Brain pericyte (primary cell): ENCODE measurements around the gene EEPD1.
"Not testable (repeated sequence)": the region's sequence is repeated elsewhere in the genome, so short reads cannot be mapped to it uniquely, and the experiment has no call there.

Source experiments
- DNase-seq: peaks from one replicate; pipeline ENCODE4 v3.0.0-alpha.2; 2012; ENCODE audit warnings: low read depth, low spot score

Gene EEPD1

DNA sequence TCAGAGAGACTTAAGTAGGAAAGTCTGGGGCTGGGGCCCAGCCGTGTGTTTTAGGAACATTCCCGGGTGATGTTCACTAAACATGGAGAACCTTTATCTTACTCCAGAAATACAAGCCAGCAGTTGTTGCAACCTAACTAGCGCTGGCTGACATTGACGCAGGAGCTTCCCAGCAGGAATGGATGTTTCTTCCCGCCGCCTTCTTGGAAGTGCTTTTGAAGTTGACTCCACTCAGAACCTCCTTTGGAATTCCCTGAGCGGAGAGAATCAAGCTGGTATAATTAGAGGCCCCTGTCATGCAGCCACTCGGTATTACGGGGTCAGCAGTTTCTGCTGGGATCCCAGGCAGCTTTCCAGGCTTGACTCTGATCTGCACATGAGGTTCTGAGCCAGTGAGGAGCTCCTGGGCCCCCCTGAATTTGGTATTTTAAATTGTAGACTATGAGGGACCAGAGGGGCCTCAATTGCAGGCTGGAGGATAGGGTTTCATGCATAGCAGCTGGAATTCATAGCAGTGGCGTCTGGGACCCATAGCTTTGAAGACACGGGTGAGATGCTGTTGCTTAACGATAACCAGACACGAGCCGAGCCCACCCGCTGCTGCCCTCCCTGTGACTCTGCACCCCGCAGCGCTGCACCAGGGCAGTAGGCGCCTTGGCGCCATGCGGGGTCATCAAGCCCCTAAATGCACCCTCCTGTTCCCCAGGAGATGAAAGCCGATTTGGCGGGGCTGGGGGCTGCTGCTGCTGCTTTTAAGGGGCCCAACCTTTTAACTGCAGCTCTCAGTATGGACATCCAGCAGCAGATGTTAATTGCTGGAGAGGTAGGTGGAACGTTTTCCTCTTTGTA lies 61.8 kb downstream of the EEPD1 start:
- peak; percentile 46 for DNase-seq

- DNase-seq, result no peak
Observed at GRCh38 chr7:36215457-36215765, 62.4 kb downstream of the EEPD1 start.

DNA sequence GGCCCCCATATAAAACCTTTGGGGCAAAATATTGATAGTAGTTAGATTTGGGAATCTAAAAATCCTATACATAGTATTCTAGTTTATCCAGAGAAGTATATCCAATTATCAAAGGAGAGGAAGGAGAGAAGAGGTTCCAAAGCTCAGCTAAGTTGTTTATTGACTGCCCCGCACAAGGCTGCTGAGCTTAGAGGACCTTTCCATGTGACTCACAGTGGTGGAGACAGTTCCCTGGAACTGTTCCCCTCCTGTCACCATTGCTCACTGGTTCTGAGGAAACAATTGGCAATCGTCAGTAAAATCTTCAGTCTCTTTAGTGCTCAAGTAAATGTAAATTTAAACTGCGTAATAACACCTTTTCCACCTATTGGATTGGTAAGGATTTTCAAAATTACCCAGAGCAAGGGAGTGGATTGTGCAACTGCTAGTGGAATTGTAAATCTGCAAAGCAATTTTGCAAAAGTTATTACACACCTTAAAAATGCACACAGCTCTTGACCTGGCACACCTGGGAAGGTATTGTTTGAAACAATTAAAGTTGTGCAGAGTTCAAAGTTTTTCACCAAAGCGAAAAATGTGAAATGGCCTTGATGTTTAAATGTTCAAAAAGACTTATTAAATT lies 63.1 kb downstream of the EEPD1 start:
- no peak for DNase-seq

DNA sequence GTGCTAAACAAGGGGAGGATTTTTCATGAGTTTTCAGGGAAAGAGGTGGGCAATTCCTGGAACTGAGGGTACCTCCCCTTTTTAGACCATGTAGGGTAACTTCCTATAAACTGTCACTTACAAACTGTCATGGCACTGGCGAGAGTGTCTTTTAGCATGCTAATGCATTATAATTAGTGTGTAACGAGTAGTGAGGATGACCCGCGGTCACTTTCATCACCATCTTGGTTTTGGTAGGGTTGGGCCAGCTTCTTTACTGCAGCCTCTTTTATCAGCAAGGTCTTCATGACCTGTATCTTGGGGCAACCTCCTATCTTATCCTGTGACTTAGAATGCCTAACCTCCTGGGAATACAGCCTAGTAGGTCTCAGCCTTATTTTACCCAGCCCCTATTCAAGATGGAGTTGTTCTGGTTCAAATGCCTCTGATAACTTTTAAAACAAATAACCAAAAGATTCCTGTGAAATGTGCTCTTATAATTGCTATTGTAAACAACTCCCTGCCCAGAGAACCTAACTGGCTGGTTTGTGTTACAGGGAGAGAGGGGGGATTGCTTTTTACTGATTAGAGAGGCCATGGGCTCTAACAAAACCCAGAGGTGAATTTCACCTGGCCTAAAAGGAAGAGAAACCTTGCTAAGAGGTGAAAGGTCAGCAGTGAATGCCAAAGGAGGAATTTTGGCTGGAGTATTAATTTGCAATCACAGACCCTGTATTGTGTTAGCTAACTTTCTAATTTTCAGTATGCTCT lies 64.3 kb downstream of the EEPD1 start:
- DNase-seq, result no peak

DNA sequence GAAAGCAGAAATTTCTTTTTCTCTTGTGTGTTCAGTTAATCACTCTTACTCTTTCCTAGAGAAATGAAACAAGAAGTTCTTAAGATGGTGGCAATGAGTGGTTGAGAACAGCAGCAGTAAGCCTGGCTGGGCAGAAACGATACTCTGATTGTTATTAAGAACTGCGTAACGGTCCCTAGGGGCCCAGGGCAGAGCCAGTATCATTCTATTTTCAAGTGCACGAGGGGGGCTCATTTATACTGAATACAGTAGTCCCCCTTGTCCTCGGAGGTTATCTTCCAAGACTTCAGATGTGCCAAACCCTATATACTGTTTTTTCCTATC lies 64.9 kb downstream of the EEPD1 start:
- no peak for DNase-seq

DNA sequence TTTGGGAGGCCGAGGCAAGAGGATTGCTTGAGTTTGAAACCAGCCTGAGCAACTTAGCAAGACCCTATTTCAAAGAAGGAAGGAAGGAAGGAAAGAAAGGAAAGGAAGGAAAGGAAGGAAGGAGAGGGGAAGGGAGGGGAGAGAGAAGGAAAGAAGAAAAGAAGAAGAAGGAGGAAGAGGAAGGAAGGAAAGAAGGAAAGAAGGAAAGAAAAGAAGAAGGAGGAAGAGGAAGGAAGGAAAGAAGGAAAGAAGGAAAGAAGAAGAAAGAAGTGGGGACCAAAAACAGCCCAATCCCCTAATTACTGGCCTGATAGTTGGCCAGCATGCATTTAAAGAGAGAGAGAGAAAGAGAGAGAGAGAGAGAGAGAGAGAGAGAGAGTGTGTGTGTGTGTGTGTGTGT lies 66.4 kb downstream of the EEPD1 start:
- DNase-seq, result no peak

- DNase-seq, result no peak
Observed at GRCh38 chr7:36223851-36224250, 70.8 kb downstream of the EEPD1 start.

GRCh38 chr7:36224934-36225858 lies 72.1 kb downstream of the EEPD1 start:
- no peak for DNase-seq

DNA sequence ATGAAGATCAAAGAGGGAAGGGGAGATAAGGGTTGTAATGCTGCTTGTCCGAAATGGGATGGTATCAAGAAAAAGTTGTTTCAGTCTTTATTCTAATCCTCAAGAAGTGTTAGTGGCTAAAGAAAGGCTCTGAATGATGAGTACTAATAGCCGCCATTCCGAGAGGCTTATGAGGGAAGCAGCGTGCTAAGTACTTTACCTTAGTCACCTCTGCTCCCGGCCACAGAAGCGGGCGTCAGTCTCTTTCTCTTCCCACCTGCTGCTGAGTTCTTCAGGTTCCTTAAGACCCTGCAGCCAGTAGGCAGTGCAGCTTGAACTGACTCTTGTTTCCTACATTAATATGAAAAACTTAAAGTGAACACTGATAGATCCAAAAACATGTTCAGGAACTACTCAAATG lies 73.1 kb downstream of the EEPD1 start:
- no peak for DNase-seq

DNA sequence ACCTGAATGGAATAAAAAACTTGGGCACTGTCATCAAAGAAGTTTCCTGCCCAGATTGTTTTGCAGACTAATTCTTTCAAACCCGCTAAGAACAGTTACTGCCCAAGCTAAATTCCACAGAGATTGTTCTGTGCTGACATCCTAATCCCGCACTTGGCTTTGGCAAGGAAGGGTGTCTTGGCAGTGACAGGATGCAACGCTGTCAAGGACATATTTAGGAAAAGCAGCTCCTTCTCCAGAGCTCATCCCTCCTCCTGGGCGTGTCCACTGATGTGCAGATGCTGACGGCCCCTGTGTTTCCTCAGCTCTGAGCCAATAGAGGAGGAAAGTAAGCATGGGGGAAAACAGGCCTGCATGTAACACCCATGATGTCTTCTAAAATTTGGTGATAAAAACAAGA lies 74.2 kb downstream of the EEPD1 start:
- DNase-seq, result no peak

DNA sequence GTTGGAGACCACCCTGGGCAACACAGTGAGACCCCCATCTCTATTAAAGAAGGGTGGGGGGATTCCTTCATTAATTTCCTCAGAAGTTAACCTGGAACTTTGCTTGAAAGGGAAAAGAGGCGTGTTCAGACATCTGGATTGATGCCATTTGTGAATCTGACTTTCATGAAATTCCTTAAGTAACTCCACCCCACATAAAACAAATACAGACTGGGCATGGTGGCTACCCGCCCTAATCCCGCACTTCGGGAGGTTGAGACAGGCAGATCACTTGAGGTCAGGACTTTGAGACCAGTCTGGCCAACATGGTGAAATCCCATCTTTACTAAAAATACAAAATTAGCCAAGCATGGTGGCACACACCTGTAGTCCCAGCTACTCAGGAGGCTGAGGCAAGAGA lies 75.0 kb downstream of the EEPD1 start:
- no peak for DNase-seq

DNA sequence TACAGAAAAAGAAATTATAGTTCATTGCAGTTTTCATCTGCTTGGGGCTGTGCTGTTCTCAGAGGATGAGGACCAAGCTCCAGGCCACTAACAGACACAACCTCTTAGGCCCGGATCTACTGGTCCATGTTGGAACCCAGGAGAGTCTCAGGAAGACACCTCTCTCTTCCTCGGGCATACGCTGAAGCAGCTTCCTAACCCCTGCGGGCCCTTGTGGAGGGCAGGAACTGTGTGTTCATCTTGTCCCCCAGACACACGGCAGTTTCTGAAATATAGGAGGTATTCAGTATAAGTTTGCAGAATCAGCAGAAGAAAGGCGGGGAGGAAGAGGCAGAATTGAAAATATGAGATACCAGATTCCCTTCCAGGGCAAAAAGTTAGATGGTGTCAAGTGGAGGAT lies 78.4 kb downstream of the EEPD1 start:
- DNase-seq, result no peak

DNA sequence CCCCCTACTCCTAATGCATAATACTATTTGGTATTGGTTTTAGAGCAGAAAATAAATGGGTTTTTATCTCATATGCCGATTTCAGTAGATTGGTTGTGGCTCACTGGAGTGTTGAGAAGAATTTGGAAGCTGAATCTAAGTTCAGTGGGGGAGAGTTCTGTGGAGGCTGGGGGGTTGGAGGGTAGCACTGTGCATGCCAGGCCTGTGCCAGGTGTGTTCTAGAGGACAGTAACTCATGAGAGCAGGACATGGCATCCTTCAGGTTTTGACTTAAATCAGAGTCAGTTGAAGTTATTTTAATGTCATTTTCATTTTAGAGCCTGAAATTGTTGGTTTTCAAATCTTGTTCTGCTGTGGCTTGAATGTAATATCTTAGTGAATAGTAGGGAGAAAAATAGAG lies 79.5 kb downstream of the EEPD1 start:
- DNase-seq, result no peak

- DNase-seq, result no peak
Observed at GRCh38 chr7:36232971-36233550, 80.0 kb downstream of the EEPD1 start.

DNA sequence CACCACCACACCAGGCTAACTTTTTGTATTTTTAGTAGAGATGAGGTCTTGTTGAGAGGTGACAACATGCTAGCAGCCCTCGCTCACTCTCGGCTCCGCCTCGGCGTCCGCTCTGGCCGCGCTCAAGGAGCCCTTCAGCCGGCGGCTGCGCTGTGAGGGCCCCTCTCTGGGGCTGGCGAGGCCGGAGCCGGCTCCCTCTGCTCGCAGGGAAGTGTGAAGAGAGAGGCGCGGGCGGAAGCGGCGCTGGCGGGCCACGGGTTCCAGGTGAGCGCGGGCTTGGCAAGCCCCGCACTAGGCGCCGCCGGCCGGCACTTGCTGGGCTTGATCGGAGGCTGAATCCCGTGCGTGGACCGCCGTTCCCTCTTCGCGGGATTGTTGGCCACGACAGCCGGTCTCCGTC lies 83.0 kb downstream of the EEPD1 start:
- no peak for DNase-seq

DNA sequence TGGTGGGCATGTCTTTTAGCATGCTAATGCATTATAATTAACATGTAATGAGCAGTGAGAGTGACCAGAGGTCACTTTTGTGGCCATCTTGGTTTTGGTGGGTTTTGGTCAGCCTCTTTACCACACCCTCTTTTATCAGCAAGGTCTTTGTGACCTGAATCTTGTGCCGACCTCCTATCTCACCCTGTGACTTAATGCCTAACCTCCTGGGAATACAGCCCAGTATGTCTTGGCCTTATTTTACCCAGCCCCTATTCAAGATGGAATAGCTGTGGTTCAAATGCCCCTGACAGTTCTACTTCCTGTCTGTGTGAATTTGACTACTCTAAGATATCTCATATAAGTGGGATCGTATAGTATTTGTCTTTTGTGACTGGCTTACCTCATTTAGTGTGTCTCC lies 85.1 kb downstream of the EEPD1 start:
- no peak for DNase-seq

DNA sequence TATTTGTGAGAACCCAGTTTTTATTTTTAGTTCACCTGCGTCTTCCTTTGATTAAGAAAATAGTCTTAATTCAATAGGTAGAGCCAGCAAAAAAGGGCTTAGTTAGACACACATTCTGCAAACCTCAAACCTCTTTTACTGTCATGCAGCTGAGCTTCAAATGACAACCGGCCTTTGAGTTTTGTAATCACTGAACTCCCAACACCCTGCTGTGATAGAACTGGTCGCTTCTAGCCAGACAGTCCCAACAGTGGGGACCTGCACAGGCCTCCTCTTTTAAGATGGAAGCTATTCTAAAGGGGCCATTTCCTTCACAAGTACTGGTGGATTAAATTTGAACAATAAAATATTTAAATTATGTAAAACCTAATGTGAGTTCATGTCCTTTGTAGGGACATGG lies 90.3 kb downstream of the EEPD1 start:
- DNase-seq, result not testable (repeated sequence)

- DNase-seq, result not testable (repeated sequence)
Observed at GRCh38 chr7:36244001-36244400, 90.9 kb downstream of the EEPD1 start.

GRCh38 chr7:36244429-36244828 lies 91.4 kb downstream of the EEPD1 start:
- no peak for DNase-seq

DNA sequence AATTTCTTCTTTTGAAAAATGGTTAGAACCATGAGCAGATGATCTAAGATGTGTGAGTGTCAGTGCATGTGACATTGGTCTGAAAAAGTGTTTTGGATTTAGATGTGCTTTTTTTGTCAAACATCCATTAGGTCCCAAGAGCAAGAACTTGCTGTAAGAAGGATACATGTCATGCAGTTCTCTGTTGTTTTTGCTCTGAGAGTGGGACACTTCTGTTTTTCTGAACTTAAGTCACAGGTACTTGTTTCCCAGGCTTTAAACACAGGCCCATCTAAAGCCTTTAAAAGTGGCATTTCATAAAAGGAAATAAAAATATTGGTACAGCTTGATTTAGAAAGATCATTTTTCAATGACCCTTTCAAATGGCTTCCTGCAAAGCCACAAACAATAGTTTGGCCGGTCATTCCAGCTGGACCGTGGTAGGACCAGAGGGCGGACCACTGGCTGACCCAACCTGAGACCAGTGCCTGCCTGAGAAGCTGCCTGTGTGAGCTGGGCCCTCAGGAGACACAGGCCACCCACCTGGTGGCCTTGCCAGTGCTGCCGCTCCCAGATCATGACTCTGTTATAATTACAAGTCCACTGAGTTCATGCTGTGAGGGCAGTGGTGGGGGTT lies 92.7 kb downstream of the EEPD1 start:
- no peak for DNase-seq

DNA sequence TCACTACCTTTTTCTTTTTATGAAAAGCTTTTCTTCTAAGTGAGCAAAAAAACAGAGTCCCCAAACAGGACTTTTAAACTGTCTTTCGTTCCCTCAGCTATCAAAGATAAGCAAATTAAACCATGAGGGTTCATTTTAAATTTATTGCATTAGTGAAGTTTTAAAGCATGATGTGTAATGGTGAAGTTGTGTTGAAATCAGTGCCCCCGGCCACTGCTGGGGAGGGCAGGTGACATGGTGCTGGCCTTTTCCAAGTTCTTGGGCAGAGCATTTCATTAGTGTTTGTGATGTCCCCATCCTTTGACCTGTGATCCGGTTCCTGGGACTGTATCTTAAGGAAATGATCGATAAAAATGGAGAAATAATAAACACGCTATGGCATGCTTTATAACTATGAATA lies 96.0 kb downstream of the EEPD1 start:
- DNase-seq, result no peak
